IPS-18c (cell line): ENCODE results near the gene INSL3.
"Not testable (repeated sequence)": the region's sequence is repeated elsewhere in the genome, so short reads cannot be mapped to it uniquely, and the experiment has no call there.

Source experiments
- H3K4me3 ChIP-seq: 2 replicates; pipeline ENCODE4 v1.7.0; 2013; ENCODE audit warnings: low read depth, mild to moderate bottlenecking, low read length, moderate library complexity; ENCODE audit not compliant: insufficient read depth
- H3K9me3 ChIP-seq: one replicate; pipeline ENCODE4 v1.6.1; 2013; ENCODE audit warnings: mild to moderate bottlenecking, low read length, moderate library complexity; ENCODE audit not compliant: control insufficient read depth, insufficient read depth

The INSL3 gene

GRCh38 chr19:17831419-17831888, 10.1 kb upstream of the INSL3 start:
- peak overlapping the region; percentile 62 for H3K4me3 ChIP-seq
- H3K9me3 ChIP-seq = peaks cover 1% of the 10 kb centered on the region

GRCh38 chr19:17830567-17831418, 9.5 kb upstream of the INSL3 start:
- H3K9me3 ChIP-seq = peaks cover 3% of the 10 kb centered on the region
- H3K4me3 ChIP-seq = peak overlapping the region; percentile 62

GRCh38 chr19:17829855-17830566, 8.7 kb upstream of the INSL3 start:
- Histone ChIP-seq H3K4me3 (peak overlapping the region; percentile 57), H3K9me3 (peaks cover 3% of the 10 kb centered on the region)

GRCh38 chr19:17826508-17827056, 5.3 kb upstream of the INSL3 start:
- Histone ChIP-seq H3K9me3 (peaks cover 3% of the 10 kb centered on the region), H3K4me3 (no peak overlapping the region)

- peaks cover 3% of the 10 kb centered on the region for H3K9me3 ChIP-seq
- no peak overlapping the region for H3K4me3 ChIP-seq
Measured at GRCh38 chr19:17824339-17824738, 3.0 kb upstream of the INSL3 start.

GRCh38 chr19:17817668-17818363, 3.5 kb downstream of the INSL3 start:
- Histone ChIP-seq H3K4me3 (no peak overlapping the region), H3K9me3 (no peaks in the 10 kb centered on the region)

- Histone ChIP-seq H3K9me3 (no peaks in the 10 kb centered on the region), H3K4me3 (no peak overlapping the region)
Measured at GRCh38 chr19:17812099-17812498, 9.2 kb downstream of the INSL3 start.

- Histone ChIP-seq H3K9me3 (no peaks in the 10 kb centered on the region), H3K4me3 (no peak overlapping the region)
Measured at GRCh38 chr19:17811681-17812080, 9.6 kb downstream of the INSL3 start.

GRCh38 chr19:17811103-17811502, 10.2 kb downstream of the INSL3 start:
- H3K4me3 ChIP-seq = no peak overlapping the region
- H3K9me3 ChIP-seq = no peaks in the 10 kb centered on the region

GRCh38 chr19:17807731-17808316, 13.5 kb downstream of the INSL3 start:
- Histone ChIP-seq H3K9me3 (no peaks in the 10 kb centered on the region), H3K4me3 (no peak overlapping the region)

GRCh38 chr19:17806945-17807344, 14.4 kb downstream of the INSL3 start:
- H3K4me3 ChIP-seq = no peak overlapping the region
- H3K9me3 ChIP-seq = no peaks in the 10 kb centered on the region

- Histone ChIP-seq H3K4me3 (no peak overlapping the region), H3K9me3 (no peaks in the 10 kb centered on the region)
Measured at GRCh38 chr19:17805427-17805826, 15.9 kb downstream of the INSL3 start.

GRCh38 chr19:17803264-17803896, 17.9 kb downstream of the INSL3 start:
- H3K4me3 ChIP-seq = no peak overlapping the region
- no peaks in the 10 kb centered on the region for H3K9me3 ChIP-seq

GRCh38 chr19:17802137-17802858, 19.0 kb downstream of the INSL3 start:
- Histone ChIP-seq H3K9me3 (no peaks in the 10 kb centered on the region), H3K4me3 (no peak overlapping the region)

- not testable (repeated sequence) for H3K9me3 ChIP-seq
Measured at GRCh38 chr19:17798599-17798998, 22.7 kb downstream of the INSL3 start.

More at GRCh38 chr19:17798599-17798998, 22.7 kb downstream of the INSL3 start:
- H3K4me3 ChIP-seq = not testable (repeated sequence)
